Uterus (tissue), 2 donors: ENCODE data around the gene PLEKHA1.

Experiments used
- CTCF ChIP-seq, 4 experiments: fragments of 200-600 bp in 2 of 4; fragments of 450-650 bp in 2 of 4; sonication (generic) in 2 of 4; IDR thresholded peaks; one replicate each; pipeline ENCODE4 v1.5.1; 2016 to 2019; ENCODE audit warnings: antibody characterized with exemption in 4 of 4, mild to moderate bottlenecking in 2 of 4, moderate library complexity in 1 of 4
- POLR2A ChIP-seq, 2 donors: fragments of 450-650 bp; IDR thresholded peaks; one replicate each; pipeline ENCODE4 v1.6.1; 2016; ENCODE audit warnings: antibody characterized with exemption in 2 of 2, mild to moderate bottlenecking in 1 of 2, moderate library complexity in 1 of 2

DNA sequence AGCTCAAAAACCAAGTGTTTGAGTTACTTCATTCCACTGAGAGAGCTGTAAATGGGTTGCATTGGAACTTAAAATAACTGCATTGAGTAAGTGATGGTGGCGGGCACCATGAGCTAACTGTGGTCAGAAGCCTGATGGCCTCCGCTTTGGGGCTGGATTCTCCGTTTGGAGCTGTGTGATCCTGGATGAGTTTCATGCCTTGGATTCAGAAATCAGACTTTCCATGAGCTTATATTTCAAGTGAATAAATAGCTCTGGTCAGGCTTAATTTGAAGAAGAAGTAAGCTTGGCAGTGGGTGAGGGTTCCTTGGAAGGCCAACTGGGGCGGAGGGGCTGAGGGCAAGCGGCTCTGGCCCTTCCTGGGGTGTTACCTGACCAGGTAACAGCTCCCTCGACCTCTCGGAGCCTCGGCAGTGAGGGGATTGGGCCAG lies 92.5 kb downstream of the PLEKHA1 start:
- TF ChIP-seq CTCF (IDR thresholded peaks at IDR 0.05) (no peak), POLR2A (IDR thresholded peaks at IDR 0.05) (no peak)
